ENCODE results near the gene DIAPH3. TPM values are rescaled to one million over a fixed set of nuclear protein-coding genes. Genes with fewer than 3 reads are reported as not detected.

The DIAPH3 gene
- total and polyA plus RNA-seq, 4 donors: 0.35 to 6.7 (median 1.1) TPM

- TF ChIP-seq, protein P1, sequence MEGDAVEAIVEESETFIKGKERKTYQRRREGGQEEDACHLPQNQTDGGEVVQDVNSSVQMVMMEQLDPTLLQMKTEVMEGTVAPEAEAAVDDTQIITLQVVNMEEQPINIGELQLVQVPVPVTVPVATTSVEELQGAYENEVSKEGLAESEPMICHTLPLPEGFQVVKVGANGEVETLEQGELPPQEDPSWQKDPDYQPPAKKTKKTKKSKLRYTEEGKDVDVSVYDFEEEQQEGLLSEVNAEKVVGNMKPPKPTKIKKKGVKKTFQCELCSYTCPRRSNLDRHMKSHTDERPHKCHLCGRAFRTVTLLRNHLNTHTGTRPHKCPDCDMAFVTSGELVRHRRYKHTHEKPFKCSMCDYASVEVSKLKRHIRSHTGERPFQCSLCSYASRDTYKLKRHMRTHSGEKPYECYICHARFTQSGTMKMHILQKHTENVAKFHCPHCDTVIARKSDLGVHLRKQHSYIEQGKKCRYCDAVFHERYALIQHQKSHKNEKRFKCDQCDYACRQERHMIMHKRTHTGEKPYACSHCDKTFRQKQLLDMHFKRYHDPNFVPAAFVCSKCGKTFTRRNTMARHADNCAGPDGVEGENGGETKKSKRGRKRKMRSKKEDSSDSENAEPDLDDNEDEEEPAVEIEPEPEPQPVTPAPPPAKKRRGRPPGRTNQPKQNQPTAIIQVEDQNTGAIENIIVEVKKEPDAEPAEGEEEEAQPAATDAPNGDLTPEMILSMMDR (IDR thresholded peaks at IDR 0.05; ENCODE audit: control extremely low read depth, extremely low read depth): no peak
- Histone ChIP-seq H3K27me3 (ENCODE audit: control insufficient read depth in 3 of 3, insufficient read depth in 3 of 3, low read length in 2 of 3) (no peaks in the 10 kb centered on the region), H3K27ac (ENCODE audit: low read depth in 1 of 2, low read length in 1 of 2) (no peak overlapping the region), H3K9ac (ENCODE audit: insufficient read depth in 1 of 2, low read length in 2 of 2) (no peak overlapping the region), H3K9me3 (ENCODE audit: control insufficient read depth in 4 of 4, insufficient read depth in 3 of 4, low read length in 3 of 4) (no peaks in the 10 kb centered on the region), H3K36me3 (ENCODE audit: control insufficient read depth in 4 of 4, insufficient read depth in 4 of 4, low read length in 4 of 4) (no peaks in the 10 kb centered on the region), H3K4me3 (no peak overlapping the region), H3K4me1 (ENCODE audit: control insufficient read depth in 5 of 5, insufficient read depth in 5 of 5, low read length in 5 of 5) (peaks cover 0 to 18% (median 0%) of the 10 kb centered on the region in 5 donors)
- ATAC-seq (ENCODE audit: insufficient read depth, low FRiP score): no peak
- 48 to 65% methylated on average over 1 of the region's 1 CpG for WGBS, 2 donors
- peak in 2 of 3 donors; percentile 86 to 89 for DNase-seq
Measured at GRCh38 chr13:59691501-59692066, 472.1 kb downstream of the DIAPH3 start.

GRCh38 chr13:59690857-59691500 lies 472.7 kb downstream of the DIAPH3 start:
- H3K4me1 ChIP-seq (ENCODE audit: control insufficient read depth in 5 of 5, insufficient read depth in 5 of 5, low read length in 5 of 5): peaks cover 0 to 20% (median 0%) of the 10 kb centered on the region in 5 donors
- 91 to 95% methylated on average over 1 of the region's 1 CpG for WGBS, 2 donors
- H3K27me3 ChIP-seq (ENCODE audit: control insufficient read depth in 3 of 3, insufficient read depth in 3 of 3, low read length in 2 of 3): no peaks in the 10 kb centered on the region
- no peak overlapping the region for H3K27ac ChIP-seq (ENCODE audit: low read depth in 1 of 2, low read length in 1 of 2)
- TF ChIP-seq, protein P1 (IDR thresholded peaks at IDR 0.05; ENCODE audit: control extremely low read depth, extremely low read depth): no peak
- H3K9ac ChIP-seq (ENCODE audit: insufficient read depth in 1 of 2, low read length in 2 of 2): no peak overlapping the region
- H3K4me3 ChIP-seq: no peak overlapping the region
- no peaks in the 10 kb centered on the region for H3K9me3 ChIP-seq (ENCODE audit: control insufficient read depth in 4 of 4, insufficient read depth in 3 of 4, low read length in 3 of 4)
- no peak for ATAC-seq (ENCODE audit: insufficient read depth, low FRiP score)
- H3K36me3 ChIP-seq (ENCODE audit: control insufficient read depth in 4 of 4, insufficient read depth in 4 of 4, low read length in 4 of 4): no peaks in the 10 kb centered on the region
- no peak for DNase-seq

- TF ChIP-seq, protein P1 (IDR thresholded peaks at IDR 0.05; ENCODE audit: control extremely low read depth, extremely low read depth): no peak
- no peaks in the 10 kb centered on the region for H3K27me3 ChIP-seq (ENCODE audit: control insufficient read depth in 3 of 3, insufficient read depth in 3 of 3, low read length in 2 of 3)
- WGBS, 2 donors: 81 to 82% methylated on average over 4 of the region's 4 CpGs
Measured at GRCh38 chr13:59689057-59689456, 474.7 kb downstream of the DIAPH3 start.

More at GRCh38 chr13:59689057-59689456, 474.7 kb downstream of the DIAPH3 start:
- Histone ChIP-seq H3K9ac (ENCODE audit: insufficient read depth in 1 of 2, low read length in 2 of 2) (no peak overlapping the region), H3K4me3 (no peak overlapping the region), H3K9me3 (ENCODE audit: control insufficient read depth in 4 of 4, insufficient read depth in 3 of 4, low read length in 3 of 4) (no peaks in the 10 kb centered on the region), H3K27ac (ENCODE audit: low read depth in 1 of 2, low read length in 1 of 2) (no peak overlapping the region), H3K36me3 (ENCODE audit: control insufficient read depth in 4 of 4, insufficient read depth in 4 of 4, low read length in 4 of 4) (no peaks in the 10 kb centered on the region), H3K4me1 (ENCODE audit: control insufficient read depth in 5 of 5, insufficient read depth in 5 of 5, low read length in 5 of 5) (peaks cover 0 to 20% (median 0%) of the 10 kb centered on the region in 5 donors)
- ATAC-seq (ENCODE audit: insufficient read depth, low FRiP score) (no peak), DNase-seq (no peak)
